ENCODE results near the gene OSTM1. TPM values are rescaled to one million over a fixed set of nuclear protein-coding genes. Genes with fewer than 3 reads are reported as not detected.
A peak's percentile ranks its signal among the peaks of the same experiment; 100 is the strongest.

OSTM1 gene
- polyA plus RNA-seq, 2 donors, result 5.7 to 6.1 TPM

GRCh38 chr6:108078191-108078590 lies 3.6 kb upstream of the OSTM1 start:
- WGBS, 2 donors, result 86 to 91% methylated on average over 1 of the region's 1 CpG
- no peaks in the 10 kb centered on the region for H3K27me3 ChIP-seq (ENCODE audit: control insufficient read depth in 1 of 2, insufficient read depth in 2 of 2, low read length in 2 of 2)

GRCh38 chr6:108074057-108074358 lies 533 bp downstream of the OSTM1 start:
- no peaks in the 10 kb centered on the region for H3K27me3 ChIP-seq (ENCODE audit: control insufficient read depth in 1 of 2, insufficient read depth in 2 of 2, low read length in 2 of 2)
- H3K4me3 ChIP-seq (ENCODE audit: low read depth in 1 of 2, low read length in 2 of 2), result peak overlapping the region; percentile 97 to 100
- peak overlapping the region; percentile 73 to 85 for H3K27ac ChIP-seq (ENCODE audit: low read depth in 2 of 2, low read length in 1 of 2)
- H3K9me3 ChIP-seq (ENCODE audit: control insufficient read depth in 2 of 2, insufficient read depth in 1 of 2, low read depth in 1 of 2, low read length in 1 of 2), result no peaks in the 10 kb centered on the region
- no peaks in the 10 kb centered on the region for H3K4me1 ChIP-seq (ENCODE audit: control insufficient read depth in 2 of 2, insufficient read depth in 2 of 2, low read length in 1 of 2)
- 2% methylated on average over 12 of the region's 12 CpGs for WGBS, 2 donors
- no peaks in the 10 kb centered on the region for H3K36me3 ChIP-seq (ENCODE audit: control insufficient read depth in 2 of 2, insufficient read depth in 2 of 2, low read length in 1 of 2)

More at GRCh38 chr6:108078191-108078590, 3.6 kb upstream of the OSTM1 start:
- Histone ChIP-seq H3K4me3 (ENCODE audit: low read depth in 1 of 2, low read length in 2 of 2) (no peak overlapping the region), H3K27ac (ENCODE audit: low read depth in 2 of 2, low read length in 1 of 2) (no peak overlapping the region), H3K9me3 (ENCODE audit: control insufficient read depth in 2 of 2, insufficient read depth in 1 of 2, low read depth in 1 of 2, low read length in 1 of 2) (no peaks in the 10 kb centered on the region), H3K36me3 (ENCODE audit: control insufficient read depth in 2 of 2, insufficient read depth in 2 of 2, low read length in 1 of 2) (no peaks in the 10 kb centered on the region), H3K4me1 (ENCODE audit: control insufficient read depth in 2 of 2, insufficient read depth in 2 of 2, low read length in 1 of 2) (no peaks in the 10 kb centered on the region)

DNA sequence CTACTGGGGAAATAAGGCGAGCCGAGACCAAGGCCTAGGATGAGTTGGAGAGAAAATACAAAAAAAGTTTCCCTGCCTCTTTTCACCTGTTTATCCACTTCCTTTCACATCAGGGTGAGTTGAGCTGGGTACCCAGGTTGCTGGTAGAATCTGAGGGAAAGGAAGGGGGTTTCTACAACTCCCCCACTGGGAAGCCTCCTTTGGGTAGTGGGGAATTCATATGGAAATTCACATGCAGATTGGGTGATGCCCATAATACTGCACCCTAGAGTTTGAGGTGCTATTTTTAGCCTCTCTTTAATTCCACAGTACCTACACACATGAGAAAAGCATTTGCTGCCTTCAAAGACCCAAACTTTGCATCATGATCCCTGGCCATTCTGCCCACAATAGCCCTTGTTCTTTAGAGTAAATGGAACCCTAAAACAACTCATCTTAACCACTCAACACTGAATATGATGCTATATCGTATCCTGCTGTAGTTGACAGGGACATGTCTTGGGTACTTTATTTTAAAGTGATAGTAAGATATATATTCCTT lies 2.7 kb downstream of the OSTM1 start:
- 78 to 90% methylated on average over 3 of the region's 3 CpGs for WGBS, 2 donors
- no peaks in the 10 kb centered on the region for H3K36me3 ChIP-seq (ENCODE audit: control insufficient read depth in 2 of 2, insufficient read depth in 2 of 2, low read length in 1 of 2)
- no peaks in the 10 kb centered on the region for H3K9me3 ChIP-seq (ENCODE audit: control insufficient read depth in 2 of 2, insufficient read depth in 1 of 2, low read depth in 1 of 2, low read length in 1 of 2)
- no peak overlapping the region for H3K4me3 ChIP-seq (ENCODE audit: low read depth in 1 of 2, low read length in 2 of 2)
- H3K4me1 ChIP-seq (ENCODE audit: control insufficient read depth in 2 of 2, insufficient read depth in 2 of 2, low read length in 1 of 2), result no peaks in the 10 kb centered on the region
- no peak overlapping the region for H3K27ac ChIP-seq (ENCODE audit: low read depth in 2 of 2, low read length in 1 of 2)
- no peaks in the 10 kb centered on the region for H3K27me3 ChIP-seq (ENCODE audit: control insufficient read depth in 1 of 2, insufficient read depth in 2 of 2, low read length in 2 of 2)

DNA sequence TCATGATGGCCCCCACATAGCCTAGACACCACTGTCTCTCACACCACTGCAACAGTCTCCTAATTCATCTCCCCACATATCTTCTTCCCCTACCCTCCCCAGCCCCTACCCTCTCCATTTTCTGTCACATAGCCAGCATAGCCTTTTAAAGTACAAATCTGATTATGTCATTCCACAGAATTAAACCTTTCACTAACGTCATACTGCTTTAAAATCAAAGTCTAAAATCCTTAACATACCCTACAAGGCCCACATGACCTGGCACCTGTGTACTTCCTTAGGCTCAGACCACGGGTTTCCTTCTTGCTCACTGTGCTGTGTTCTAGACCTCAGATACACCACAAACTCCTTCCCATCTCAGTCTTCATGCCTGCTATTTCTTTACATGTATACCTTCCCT lies 5.9 kb downstream of the OSTM1 start:
- Histone ChIP-seq H3K27me3 (ENCODE audit: control insufficient read depth in 1 of 2, insufficient read depth in 2 of 2, low read length in 2 of 2) (no peaks in the 10 kb centered on the region), H3K4me3 (ENCODE audit: low read depth in 1 of 2, low read length in 2 of 2) (no peak overlapping the region), H3K9me3 (ENCODE audit: control insufficient read depth in 2 of 2, insufficient read depth in 1 of 2, low read depth in 1 of 2, low read length in 1 of 2) (no peaks in the 10 kb centered on the region), H3K27ac (ENCODE audit: low read depth in 2 of 2, low read length in 1 of 2) (no peak overlapping the region), H3K36me3 (ENCODE audit: control insufficient read depth in 2 of 2, insufficient read depth in 2 of 2, low read length in 1 of 2) (no peaks in the 10 kb centered on the region), H3K4me1 (ENCODE audit: control insufficient read depth in 2 of 2, insufficient read depth in 2 of 2, low read length in 1 of 2) (no peaks in the 10 kb centered on the region)
- 62 to 74% methylated on average over 2 of the region's 2 CpGs for WGBS, 2 donors

- Histone ChIP-seq H3K9me3 (ENCODE audit: control insufficient read depth in 2 of 2, insufficient read depth in 1 of 2, low read depth in 1 of 2, low read length in 1 of 2) (no peaks in the 10 kb centered on the region), H3K36me3 (ENCODE audit: control insufficient read depth in 2 of 2, insufficient read depth in 2 of 2, low read length in 1 of 2) (no peaks in the 10 kb centered on the region), H3K4me3 (ENCODE audit: low read depth in 1 of 2, low read length in 2 of 2) (no peak overlapping the region), H3K27ac (ENCODE audit: low read depth in 2 of 2, low read length in 1 of 2) (no peak overlapping the region), H3K4me1 (ENCODE audit: control insufficient read depth in 2 of 2, insufficient read depth in 2 of 2, low read length in 1 of 2) (no peaks in the 10 kb centered on the region), H3K27me3 (ENCODE audit: control insufficient read depth in 1 of 2, insufficient read depth in 2 of 2, low read length in 2 of 2) (no peaks in the 10 kb centered on the region)
- WGBS, 2 donors, result 76 to 90% methylated on average over 3 of the region's 3 CpGs
These were observed 6.4 kb downstream of the OSTM1 start for GRCh38 chr6:108068182-108068581.

GRCh38 chr6:108052706-108053105 lies 21.8 kb downstream of the OSTM1 start:
- Histone ChIP-seq H3K4me1 (ENCODE audit: control insufficient read depth in 2 of 2, insufficient read depth in 2 of 2, low read length in 1 of 2) (no peaks in the 10 kb centered on the region), H3K4me3 (ENCODE audit: low read depth in 1 of 2, low read length in 2 of 2) (no peak overlapping the region), H3K27me3 (ENCODE audit: control insufficient read depth in 1 of 2, insufficient read depth in 2 of 2, low read length in 2 of 2) (no peaks in the 10 kb centered on the region), H3K9me3 (ENCODE audit: control insufficient read depth in 2 of 2, insufficient read depth in 1 of 2, low read depth in 1 of 2, low read length in 1 of 2) (no peaks in the 10 kb centered on the region), H3K27ac (ENCODE audit: low read depth in 2 of 2, low read length in 1 of 2) (no peak overlapping the region), H3K36me3 (ENCODE audit: control insufficient read depth in 2 of 2, insufficient read depth in 2 of 2, low read length in 1 of 2) (no peaks in the 10 kb centered on the region)
- 94 to 97% methylated on average over 2 of the region's 2 CpGs for WGBS, 2 donors

- H3K9me3 ChIP-seq (ENCODE audit: control insufficient read depth in 2 of 2, insufficient read depth in 1 of 2, low read depth in 1 of 2, low read length in 1 of 2), result no peaks in the 10 kb centered on the region
- H3K4me1 ChIP-seq (ENCODE audit: control insufficient read depth in 2 of 2, insufficient read depth in 2 of 2, low read length in 1 of 2), result no peaks in the 10 kb centered on the region
- no peak overlapping the region for H3K27ac ChIP-seq (ENCODE audit: low read depth in 2 of 2, low read length in 1 of 2)
- H3K4me3 ChIP-seq (ENCODE audit: low read depth in 1 of 2, low read length in 2 of 2), result no peak overlapping the region
- no peaks in the 10 kb centered on the region for H3K27me3 ChIP-seq (ENCODE audit: control insufficient read depth in 1 of 2, insufficient read depth in 2 of 2, low read length in 2 of 2)
- H3K36me3 ChIP-seq (ENCODE audit: control insufficient read depth in 2 of 2, insufficient read depth in 2 of 2, low read length in 1 of 2), result no peaks in the 10 kb centered on the region
These were observed 23.1 kb downstream of the OSTM1 start for GRCh38 chr6:108051481-108051880.

DNA sequence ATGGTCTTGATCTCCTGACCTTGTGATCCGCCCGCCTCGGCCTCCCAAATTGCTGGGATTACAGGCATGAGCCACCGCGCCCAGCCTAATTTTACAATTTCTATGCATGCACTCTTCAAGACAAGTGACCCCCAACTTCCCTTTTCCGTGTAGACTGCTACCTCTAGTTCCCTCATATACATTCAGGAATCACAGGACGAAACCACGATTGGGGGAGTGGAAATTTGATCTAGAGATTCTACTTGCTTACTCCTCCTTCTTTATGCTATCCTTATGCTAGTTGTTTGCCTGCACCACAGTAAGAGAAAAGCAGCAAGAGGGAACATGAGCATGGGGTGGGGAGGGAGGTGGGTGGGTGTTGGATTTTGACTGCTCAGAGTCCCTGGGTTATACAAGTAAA lies 34.9 kb downstream of the OSTM1 start:
- Histone ChIP-seq H3K36me3 (ENCODE audit: control insufficient read depth in 2 of 2, insufficient read depth in 2 of 2, low read length in 1 of 2) (peaks cover 0 to 2% of the 10 kb centered on the region in 2 donors), H3K4me1 (ENCODE audit: control insufficient read depth in 2 of 2, insufficient read depth in 2 of 2, low read length in 1 of 2) (no peaks in the 10 kb centered on the region), H3K27ac (ENCODE audit: low read depth in 2 of 2, low read length in 1 of 2) (no peak overlapping the region), H3K4me3 (ENCODE audit: low read depth in 1 of 2, low read length in 2 of 2) (no peak overlapping the region), H3K9me3 (ENCODE audit: control insufficient read depth in 2 of 2, insufficient read depth in 1 of 2, low read depth in 1 of 2, low read length in 1 of 2) (no peaks in the 10 kb centered on the region), H3K27me3 (ENCODE audit: control insufficient read depth in 1 of 2, insufficient read depth in 2 of 2, low read length in 2 of 2) (no peaks in the 10 kb centered on the region)
- WGBS, 2 donors, result 95 to 97% methylated on average over 8 of the region's 8 CpGs

GRCh38 chr6:108036884-108037283 lies 37.7 kb downstream of the OSTM1 start:
- Histone ChIP-seq H3K9me3 (ENCODE audit: control insufficient read depth in 2 of 2, insufficient read depth in 1 of 2, low read depth in 1 of 2, low read length in 1 of 2) (no peaks in the 10 kb centered on the region), H3K4me1 (ENCODE audit: control insufficient read depth in 2 of 2, insufficient read depth in 2 of 2, low read length in 1 of 2) (no peaks in the 10 kb centered on the region), H3K27ac (ENCODE audit: low read depth in 2 of 2, low read length in 1 of 2) (no peak overlapping the region), H3K27me3 (ENCODE audit: control insufficient read depth in 1 of 2, insufficient read depth in 2 of 2, low read length in 2 of 2) (no peaks in the 10 kb centered on the region), H3K4me3 (ENCODE audit: low read depth in 1 of 2, low read length in 2 of 2) (no peak overlapping the region), H3K36me3 (ENCODE audit: control insufficient read depth in 2 of 2, insufficient read depth in 2 of 2, low read length in 1 of 2) (peaks cover 4 to 5% of the 10 kb centered on the region in 2 donors)
- WGBS, 2 donors, result 89 to 90% methylated on average over 4 of the region's 4 CpGs

DNA sequence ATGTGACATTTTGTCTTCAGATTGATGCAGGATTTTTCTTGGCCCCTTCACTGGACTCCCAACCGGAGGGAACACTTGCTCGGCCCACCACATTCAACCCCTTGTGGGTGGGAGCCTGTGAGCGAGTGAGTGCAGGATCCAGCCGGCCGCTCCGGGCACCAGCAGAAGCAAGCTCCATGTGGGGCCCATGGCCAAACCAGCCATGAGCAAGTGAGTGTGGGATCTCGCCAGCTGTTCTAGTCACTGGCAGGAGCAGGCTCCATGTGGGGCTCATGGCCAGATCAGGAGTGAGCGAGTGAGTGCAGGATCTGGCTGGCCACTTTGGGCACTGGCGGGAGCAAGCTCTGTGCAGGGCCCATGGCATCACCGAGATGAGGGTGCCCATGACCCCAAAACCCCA lies 42.6 kb downstream of the OSTM1 start:
- Histone ChIP-seq H3K4me1 (ENCODE audit: control insufficient read depth in 2 of 2, insufficient read depth in 2 of 2, low read length in 1 of 2) (no peaks in the 10 kb centered on the region), H3K36me3 (ENCODE audit: control insufficient read depth in 2 of 2, insufficient read depth in 2 of 2, low read length in 1 of 2) (peaks cover 4 to 5% of the 10 kb centered on the region in 2 donors), H3K27ac (ENCODE audit: low read depth in 2 of 2, low read length in 1 of 2) (no peak overlapping the region), H3K27me3 (ENCODE audit: control insufficient read depth in 1 of 2, insufficient read depth in 2 of 2, low read length in 2 of 2) (no peaks in the 10 kb centered on the region), H3K4me3 (ENCODE audit: low read depth in 1 of 2, low read length in 2 of 2) (no peak overlapping the region), H3K9me3 (ENCODE audit: control insufficient read depth in 2 of 2, insufficient read depth in 1 of 2, low read depth in 1 of 2, low read length in 1 of 2) (no peaks in the 10 kb centered on the region)
- 85 to 96% methylated on average over 10 of the region's 10 CpGs for WGBS, 2 donors
